ENCODE data around the gene TSHZ3. TPM values are rescaled to one million over a fixed set of nuclear protein-coding genes. Genes with fewer than 3 reads are reported as not detected.

Gene TSHZ3
- total and polyA plus RNA-seq, 2 of the 8 experiments (the other 6 are each of a cell fraction or from before 2014, with no cell fraction given) = 3.1 to 12.3 TPM

DNA sequence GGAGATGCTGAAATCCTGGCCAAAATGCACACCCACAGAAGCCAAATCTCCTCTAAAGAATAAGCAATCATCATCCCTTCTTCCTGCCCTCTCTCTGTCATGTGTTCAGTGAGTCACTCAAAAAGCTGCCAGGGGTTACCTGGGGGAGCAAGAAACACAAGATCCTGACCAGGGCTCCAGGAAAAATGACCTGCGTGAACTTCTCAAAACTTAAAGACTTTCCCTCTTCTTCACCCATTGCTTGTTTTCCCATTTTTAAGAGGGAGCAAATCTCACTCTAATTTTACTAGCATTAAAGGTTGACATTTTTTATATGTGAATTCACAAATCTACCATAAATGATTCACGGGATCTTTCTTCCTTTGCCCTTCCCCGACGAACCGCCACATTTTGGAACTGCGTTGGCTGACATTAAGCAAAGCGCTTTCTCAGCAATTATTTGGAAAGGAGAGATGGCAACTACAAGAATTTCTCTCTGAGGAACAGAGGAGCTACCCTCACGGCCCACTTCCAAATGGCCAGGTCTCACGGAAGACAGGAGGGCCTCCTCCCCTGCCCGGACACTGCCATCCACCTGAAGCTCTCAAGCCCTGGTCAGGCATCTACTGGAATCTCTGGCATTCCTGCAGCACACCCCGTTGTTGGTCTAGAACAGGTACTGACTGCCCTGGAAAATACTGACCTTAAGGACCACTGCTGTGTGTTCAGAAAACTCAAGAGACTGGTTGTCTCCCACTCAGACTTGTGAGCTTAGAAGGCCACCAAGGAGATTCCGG lies 14.2 kb downstream of the TSHZ3 start:
- H2BK5ac ChIP-seq (ENCODE audit: low read depth, low read length) = peak overlapping the region; percentile 26; the same call in 1 of the 2 replicates
- H3K79me2 ChIP-seq (ENCODE audit: control insufficient read depth in 1 of 2, insufficient read depth in 2 of 2, low read length in 2 of 2) = peaks cover 0 to 74% of the 10 kb centered on the region in 2 experiments; a peak in 2 of 4 replicates
- no peak overlapping the region for H2AK5ac ChIP-seq (ENCODE audit: low read depth, low read length)
- no peak for TF ChIP-seq CBX8 (IDR thresholded peaks at IDR 0.05; ENCODE audit: borderline replicate concordance, low read depth, low read length)
- 0 out of 2 replicates have a peak, but pooled peaks have one; percentile 17 for TF ChIP-seq MAFK (IDR thresholded peaks at IDR 0.05; ENCODE audit: low read depth, low read length)
- no peak overlapping the region for H3K9ac ChIP-seq (replicated peaks in 1 of 4; ENCODE audit: extremely low read depth in 1 of 4, low read depth in 3 of 4, low read length in 3 of 4)
- H3K4me3 ChIP-seq (ENCODE audit: extremely low read depth in 1 of 4, insufficient read depth in 2 of 4, low read depth in 3 of 4, low read length in 4 of 4) = no peak overlapping the region
- H3K4me2 ChIP-seq (ENCODE audit: insufficient read depth in 1 of 2, low read depth in 2 of 2, low read length in 2 of 2) = no peak overlapping the region
- H4K5ac ChIP-seq (ENCODE audit: insufficient read length, low read depth, low read length) = no peak overlapping the region
- no peak overlapping the region for H2BK120ac ChIP-seq (replicated peaks; ENCODE audit: low read depth, low read length)
- H3K23me2 ChIP-seq (ENCODE audit: low read depth, low read length) = no peaks in the 10 kb centered on the region
- no peak overlapping the region for H3K27ac ChIP-seq (ENCODE audit: low read depth, low read length)
- ChIA-PET POLR2A (ENCODE audit: partially characterized antibody) (interaction anchor here (1.1 kb wide), 2 partner anchors 17 to 84 kb away, joined by 3 read pairs; no protein-coding TSS in a partner anchor), CTCF (ENCODE audit: partially characterized antibody) (interaction anchor here (1.5 to 1.8 kb wide), 2 partner anchors 8 to 10 kb away, joined by 4 to 6 read pairs; no protein-coding TSS in a partner anchor)
- no peaks in the 10 kb centered on the region for H3K36me3 ChIP-seq (ENCODE audit: control insufficient read depth in 2 of 4, insufficient read depth in 4 of 4, low read length in 3 of 4)
- H3K23ac ChIP-seq (ENCODE audit: insufficient read length) = no peak overlapping the region
- no peak overlapping the region; the same call in 1 of the 2 replicates for H2BK12ac ChIP-seq (ENCODE audit: low read depth, low read length)
- WGBS, 2 experiments (ENCODE audit: extremely low coverage in 1 of 2, insufficient coverage in 1 of 2, insufficient read length in 1 of 2, insufficient replicate concordance in 2 of 2, low coverage in 1 of 2, low lambda C conversion rate in 2 of 2, missing lambda C conversion rate in 1 of 2) = 96% methylated on average over 12 of the region's 12 CpGs; no CpG with 5 or more reads in 1 of the 2 experiments
- no peak overlapping the region for H2AFZ ChIP-seq (ENCODE audit: low read length)
- H4K8ac ChIP-seq (ENCODE audit: extremely low read depth, insufficient read depth, low read length) = no peak overlapping the region
- DNase-seq (ENCODE audit: low read depth in 1 of 2, low spot score in 2 of 2) (no peak), FAIRE-seq (no peak)
- H3K18ac ChIP-seq (ENCODE audit: extremely low read depth, low read length) = no peak overlapping the region
- H3K9me3 ChIP-seq (ENCODE audit: insufficient read depth in 2 of 2, low read depth in 1 of 2, low read length in 1 of 2) = no peaks in the 10 kb centered on the region
- H4K20me1 ChIP-seq (replicated peaks in 1 of 2; ENCODE audit: control insufficient read depth in 1 of 2, insufficient read depth in 2 of 2, low read length in 2 of 2) = peaks cover 0 to 2% of the 10 kb centered on the region in 2 experiments
- no peaks in the 10 kb centered on the region for H3K27me3 ChIP-seq (replicated peaks in 1 of 4; ENCODE audit: control insufficient read depth in 3 of 4, extremely low read depth in 1 of 4, insufficient read depth in 3 of 4, low read length in 3 of 4)
- H2BK15ac ChIP-seq (ENCODE audit: low read length) = no peak overlapping the region
- no peak overlapping the region for H3K4ac ChIP-seq (replicated peaks; ENCODE audit: insufficient read length, low read depth, low read length)
- H3K79me1 ChIP-seq (ENCODE audit: low read depth, low read length) = peaks cover 4% of the 10 kb centered on the region; the same call in 1 of the 2 replicates
- H3K14ac ChIP-seq (ENCODE audit: insufficient read length) = no peak overlapping the region
- no peak overlapping the region for H3K56ac ChIP-seq (replicated peaks; ENCODE audit: insufficient read length, low read depth, low read length)
- H3K4me1 ChIP-seq (replicated peaks in 1 of 4; ENCODE audit: control insufficient read depth in 3 of 4, insufficient read depth in 4 of 4, low read length in 3 of 4) = peaks cover 0 to 22% (median 13%) of the 10 kb centered on the region in 4 experiments; a peak in 6 of 7 replicates
- H4K91ac ChIP-seq (replicated peaks; ENCODE audit: insufficient read length, low read length) = no peak overlapping the region
- peak overlapping the region; percentile 57; the same call in 1 of the 2 replicates for H2BK20ac ChIP-seq (ENCODE audit: low read length)
